Activated T-helper 1 cell treated with anti-CD3 and anti-CD28 coated beads, Interleukin-12 subunit alpha, Interleukin-12 subunit beta, Interleukin-2, Interleukin-4 antibody, amounts not matched to agents 30 ng/mL and 10 ng/mL and 1 ng/mL, durations not matched to agents 14 hours and 24 hours and 36 hours (primary cell): ENCODE measurements around the gene RMDN3. TPM values are rescaled to one million over a fixed set of nuclear protein-coding genes. Genes with fewer than 3 reads are reported as not detected.

Source experiments
- DNase-seq: peaks from one replicate; pipeline ENCODE4 v3.0.0; 2021; ENCODE audit warnings: low spot score
- H3K27ac Mint-ChIP-seq: one replicate; pipeline ENCODE4 v1.8.0; 2021; ENCODE audit warnings: mild to moderate bottlenecking, mixed read lengths
- H3K27me3 Mint-ChIP-seq: one replicate; pipeline ENCODE4 v1.8.0; 2022; ENCODE audit warnings: mild to moderate bottlenecking, moderate library complexity, mixed read lengths; ENCODE audit not compliant: insufficient read depth
- H3K36me3 Mint-ChIP-seq: one replicate; pipeline ENCODE4 v1.8.0; 2021; ENCODE audit warnings: low read depth, mixed read lengths
- H3K4me1 Mint-ChIP-seq: one replicate; pipeline ENCODE4 v1.8.0; 2021; ENCODE audit warnings: low read depth, mixed read lengths
- H3K4me3 Mint-ChIP-seq: one replicate; pipeline ENCODE4 v1.8.0; 2021; ENCODE audit warnings: mild to moderate bottlenecking, moderate library complexity, mixed read lengths
- H3K9me3 Mint-ChIP-seq: one replicate; pipeline ENCODE4 v1.8.0; 2021; ENCODE audit warnings: mixed read lengths
- intact Hi-C: fragments of 100-400 bp; cut with micrococcal nuclease; formaldehyde crosslinking; loops from one replicate; pipeline ENCODE4 v1.15.1; 2024
- total RNA-seq: library from RNA; stranded (reverse); gene quantifications from 2 replicates; pipeline ENCODE4 v1.2.3, GENCODE V29; 2022

RMDN3 gene
- 39.0 and 42.2 TPM in 2 replicates for total RNA-seq

- Mint-ChIP-seq H3K27ac (peak within 1 kb of the TSS; percentile 97), H3K27me3 (no peaks in the 10 kb centered on the region), H3K9me3 (no peaks in the 10 kb centered on the region), H3K4me3 (peak within 1 kb of the TSS; percentile 91), H3K36me3 (peaks cover 10% of the 10 kb centered on the region), H3K4me1 (peaks cover 38% of the 10 kb centered on the region)
- DNase-seq, result peak; percentile 94
- intact Hi-C loops, result loop anchor here (1.0 to 2.0 kb wide), 8 partner anchors 9 to 362 kb away; partner anchors contain the start of genes DNAJC17, GCHFR, INO80 and KNL1
Measured at GRCh38 chr15:40754883-40755811, at the start of gene RMDN3. Gene RMDN3, minus strand, starts transcription at chr15:40755254. Its CDS starts 471 bp downstream, at chr15:40754783.

- H3K9me3 Mint-ChIP-seq, result no peaks in the 10 kb centered on the region
- no peaks in the 10 kb centered on the region for H3K27me3 Mint-ChIP-seq
- intact Hi-C loops, result no loop called here
- peaks cover 23% of the 10 kb centered on the region for H3K4me1 Mint-ChIP-seq
- DNase-seq, result no peak
- H3K36me3 Mint-ChIP-seq, result peaks cover 13% of the 10 kb centered on the region
- H3K4me3 Mint-ChIP-seq, result no peak overlapping the region
- H3K27ac Mint-ChIP-seq, result no peak overlapping the region
Measured at GRCh38 chr15:40803688-40804087, 48.6 kb upstream of the RMDN3 start.

- DNase-seq, result no peak
- intact Hi-C loops, result no loop called here
- no peak overlapping the region for H3K27ac Mint-ChIP-seq
- no peaks in the 10 kb centered on the region for H3K9me3 Mint-ChIP-seq
- no peak overlapping the region for H3K4me3 Mint-ChIP-seq
- peaks cover 16% of the 10 kb centered on the region for H3K36me3 Mint-ChIP-seq
- H3K4me1 Mint-ChIP-seq, result peaks cover 21% of the 10 kb centered on the region
- H3K27me3 Mint-ChIP-seq, result no peaks in the 10 kb centered on the region
Measured at GRCh38 chr15:40803076-40803475, 48.0 kb upstream of the RMDN3 start.

GRCh38 chr15:40799523-40799922 is 44.5 kb upstream of the RMDN3 start:
- Mint-ChIP-seq H3K27me3 (no peaks in the 10 kb centered on the region), H3K9me3 (no peaks in the 10 kb centered on the region), H3K4me1 (peaks cover 16% of the 10 kb centered on the region), H3K27ac (peak overlapping the region; percentile 48), H3K4me3 (no peak overlapping the region), H3K36me3 (peaks cover 18% of the 10 kb centered on the region)
- intact Hi-C loops, result no loop called here
- DNase-seq, result no peak

GRCh38 chr15:40796512-40796911 is 41.5 kb upstream of the RMDN3 start:
- Mint-ChIP-seq H3K36me3 (peaks cover 20% of the 10 kb centered on the region), H3K9me3 (no peaks in the 10 kb centered on the region), H3K27me3 (no peaks in the 10 kb centered on the region), H3K4me3 (no peak overlapping the region), H3K4me1 (peaks cover 24% of the 10 kb centered on the region), H3K27ac (no peak overlapping the region)
- no peak for DNase-seq
- intact Hi-C loops, result no loop called here

GRCh38 chr15:40796041-40796440 is 41.0 kb upstream of the RMDN3 start:
- Mint-ChIP-seq H3K27me3 (no peaks in the 10 kb centered on the region), H3K9me3 (no peaks in the 10 kb centered on the region), H3K4me3 (no peak overlapping the region), H3K4me1 (peaks cover 24% of the 10 kb centered on the region), H3K27ac (no peak overlapping the region), H3K36me3 (peaks cover 17% of the 10 kb centered on the region)
- no peak for DNase-seq
- intact Hi-C loops, result no loop called here

GRCh38 chr15:40793216-40793989 is 38.3 kb upstream of the RMDN3 start:
- Mint-ChIP-seq H3K36me3 (peaks cover 19% of the 10 kb centered on the region), H3K27ac (no peak overlapping the region), H3K27me3 (no peaks in the 10 kb centered on the region), H3K9me3 (no peaks in the 10 kb centered on the region), H3K4me3 (no peak overlapping the region), H3K4me1 (peaks cover 15% of the 10 kb centered on the region)
- no peak for DNase-seq
- intact Hi-C loops, result no loop called here

GRCh38 chr15:40792394-40792793 is 37.3 kb upstream of the RMDN3 start:
- no peak overlapping the region for H3K27ac Mint-ChIP-seq
- no peak for DNase-seq
- no peaks in the 10 kb centered on the region for H3K27me3 Mint-ChIP-seq
- intact Hi-C loops, result no loop called here
- no peaks in the 10 kb centered on the region for H3K9me3 Mint-ChIP-seq
- peaks cover 11% of the 10 kb centered on the region for H3K36me3 Mint-ChIP-seq
- H3K4me3 Mint-ChIP-seq, result no peak overlapping the region
- peaks cover 15% of the 10 kb centered on the region for H3K4me1 Mint-ChIP-seq

- no peak overlapping the region for H3K4me3 Mint-ChIP-seq
- DNase-seq, result no peak
- peaks cover 11% of the 10 kb centered on the region for H3K36me3 Mint-ChIP-seq
- H3K27ac Mint-ChIP-seq, result no peak overlapping the region
- peaks cover 27% of the 10 kb centered on the region for H3K4me1 Mint-ChIP-seq
- H3K9me3 Mint-ChIP-seq, result no peaks in the 10 kb centered on the region
- intact Hi-C loops, result no loop called here
- H3K27me3 Mint-ChIP-seq, result no peaks in the 10 kb centered on the region
Measured at GRCh38 chr15:40790718-40791117, 35.7 kb upstream of the RMDN3 start.

- DNase-seq, result no peak
- Mint-ChIP-seq H3K4me1 (peaks cover 27% of the 10 kb centered on the region), H3K4me3 (no peak overlapping the region), H3K36me3 (peaks cover 11% of the 10 kb centered on the region), H3K27ac (no peak overlapping the region), H3K27me3 (no peaks in the 10 kb centered on the region), H3K9me3 (no peaks in the 10 kb centered on the region)
- intact Hi-C loops, result no loop called here
Measured at GRCh38 chr15:40789999-40790398, 34.9 kb upstream of the RMDN3 start.

GRCh38 chr15:40789119-40789518 is 34.1 kb upstream of the RMDN3 start:
- intact Hi-C loops, result no loop called here
- no peak overlapping the region for H3K4me3 Mint-ChIP-seq
- DNase-seq, result no peak
- no peaks in the 10 kb centered on the region for H3K9me3 Mint-ChIP-seq
- H3K4me1 Mint-ChIP-seq, result peaks cover 27% of the 10 kb centered on the region
- H3K27me3 Mint-ChIP-seq, result no peaks in the 10 kb centered on the region
- H3K27ac Mint-ChIP-seq, result no peak overlapping the region
- peaks cover 11% of the 10 kb centered on the region for H3K36me3 Mint-ChIP-seq

GRCh38 chr15:40787991-40788390 is 32.9 kb upstream of the RMDN3 start:
- DNase-seq, result no peak
- H3K4me3 Mint-ChIP-seq, result no peak overlapping the region
- peak overlapping the region; percentile 58 for H3K27ac Mint-ChIP-seq
- no peaks in the 10 kb centered on the region for H3K9me3 Mint-ChIP-seq
- H3K27me3 Mint-ChIP-seq, result no peaks in the 10 kb centered on the region
- H3K36me3 Mint-ChIP-seq, result peaks cover 4% of the 10 kb centered on the region
- peaks cover 25% of the 10 kb centered on the region for H3K4me1 Mint-ChIP-seq
- intact Hi-C loops, result no loop called here

GRCh38 chr15:40787344-40787841 is 32.3 kb upstream of the RMDN3 start:
- no peaks in the 10 kb centered on the region for H3K9me3 Mint-ChIP-seq
- no peak for DNase-seq
- intact Hi-C loops, result no loop called here
- peaks cover 6% of the 10 kb centered on the region for H3K36me3 Mint-ChIP-seq
- peak overlapping the region; percentile 58 for H3K27ac Mint-ChIP-seq
- H3K27me3 Mint-ChIP-seq, result no peaks in the 10 kb centered on the region
- no peak overlapping the region for H3K4me3 Mint-ChIP-seq
- H3K4me1 Mint-ChIP-seq, result peaks cover 25% of the 10 kb centered on the region
